K562 (cell line): ENCODE results near the gene COA6. TPM values are rescaled to one million over a fixed set of nuclear protein-coding genes. Genes with fewer than 3 reads are reported as not detected.

Experiments used
- DMBX1 ChIP-seq: fragments of 250-450 bp; sonication (Bioruptor Pico); IDR thresholded peaks from 2 replicates; pipeline ENCODE4 v1.8.0; 2022; ENCODE audit warnings: inconsistent platforms, mild to moderate bottlenecking, moderate library complexity, borderline replicate concordance
- FOSL1 ChIP-seq: fragments of 200-800 bp; sonication (Bioruptor generic); conservative IDR thresholded peaks from 2 replicates; pipeline ENCODE4 v1.6.1; 2016; ENCODE audit warnings: missing genetic modification characterization, missing compliant biosample characterization
- GATAD2B ChIP-seq: fragments of 450-650 bp; IDR thresholded peaks from 2 replicates; pipeline ENCODE4 v1.6.1; 2017; ENCODE audit warnings: mild to moderate bottlenecking, borderline replicate concordance
- LARP7 ChIP-seq: fragments of 450-650 bp; IDR thresholded peaks from 2 replicates; pipeline ENCODE4 v1.6.1; 2016
- LEF1 ChIP-seq: fragments of 450-650 bp; IDR thresholded peaks from 2 replicates; pipeline ENCODE4 v1.6.1; 2016; ENCODE audit warnings: mild to moderate bottlenecking
- RBBP5 ChIP-seq: fragments of 200-600 bp; sonication (generic); IDR thresholded peaks from 2 replicates; pipeline ENCODE4 v1.6.1; 2012; ENCODE audit warnings: borderline replicate concordance, mild to moderate bottlenecking, low read length, control low read depth, inconsistent platforms; ENCODE audit not compliant: insufficient read depth, poor library complexity, severe bottlenecking
- RBM34 ChIP-seq: fragments of 200-400 bp; formaldehyde crosslinking; IDR thresholded peaks from 2 replicates; pipeline ENCODE4 v1.6.1; 2018; ENCODE audit warnings: low read length, borderline replicate concordance; ENCODE audit not compliant: insufficient read depth
- RCOR1 ChIP-seq, 2 experiments: IDR thresholded peaks; 2 replicates each; pipeline ENCODE4 v1.6.1; 2012; ENCODE audit warnings: low read depth in 2 of 2, low read length in 2 of 2, borderline replicate concordance in 1 of 2, improper control_type of control experiment in 1 of 2
- REST ChIP-seq, 2 experiments: fragments of 450-650 bp; formaldehyde crosslinking in 1 of 2; IDR thresholded peaks; 2 replicates each; pipeline versions ENCODE4 v1.4.0 to v1.6.1; 2014 to 2020; ENCODE audit warnings: mild to moderate bottlenecking in 2 of 2, borderline replicate concordance in 1 of 2, low read depth in 1 of 2
- RNF2 ChIP-seq: sonication (generic); IDR thresholded peaks from 2 replicates; pipeline ENCODE4 v1.6.1; 2016
- SMAD4 ChIP-seq: fragments of 250-450 bp; sonication (Bioruptor Pico); conservative IDR thresholded peaks from 2 replicates; pipeline ENCODE4 v1.8.0; 2021; ENCODE audit warnings: inconsistent platforms, mild to moderate bottlenecking, moderate library complexity
- SMARCE1 ChIP-seq: fragments of 450-650 bp; IDR thresholded peaks from 2 replicates; pipeline ENCODE4 v1.7.1; 2016; ENCODE audit warnings: mild to moderate bottlenecking
- TCF15 ChIP-seq: fragments of 250-450 bp; sonication (Bioruptor Pico); IDR thresholded peaks from 2 replicates; pipeline ENCODE4 v1.8.0; 2022; ENCODE audit warnings: moderate library complexity, mild to moderate bottlenecking, inconsistent platforms
- TCFL5 ChIP-seq: fragments of 250-450 bp; sonication (Bioruptor Pico); conservative IDR thresholded peaks from 2 replicates; pipeline ENCODE4 v1.6.1; 2021; ENCODE audit warnings: mild to moderate bottlenecking, moderate library complexity, matching md5 sums
- ZKSCAN1 ChIP-seq: fragments of 150-350 bp; IDR thresholded peaks from 2 replicates; pipeline ENCODE4 v1.6.1; 2016; ENCODE audit warnings: low read depth, low read length
- ZNF23 ChIP-seq: fragments of 250-450 bp; sonication (Bioruptor Pico); IDR thresholded peaks from 2 replicates; pipeline ENCODE4 v1.4.0; 2020; ENCODE audit warnings: mild to moderate bottlenecking
- ZNF311 ChIP-seq: fragments of 250-450 bp; sonication (Bioruptor Pico); IDR thresholded peaks from 2 replicates; pipeline ENCODE4 v1.4.0; 2020; ENCODE audit warnings: mild to moderate bottlenecking, moderate library complexity
- ZNF589 ChIP-seq: fragments of 200-800 bp; sonication (Bioruptor generic); IDR thresholded peaks from 2 replicates; pipeline ENCODE4 v1.6.1; 2016; ENCODE audit warnings: low read depth, missing genetic modification characterization, missing compliant biosample characterization
- polyA plus RNA-seq, 8 experiments: library from polyadenylated mRNA; depleted of rRNA in 4 of 8; stranded (reverse) in 5 of 8; unstranded in 3 of 8; fragments of >200 nt; fragmentation: Nextera tagmentation in 2 of 8; fragmentation: Illumina TruSeq in 1 of 8; extraction: Ambion mirVana in 2 of 8; extraction: Trizol in 1 of 8; gene quantifications; 2 replicates each; pipeline versions ENCODE4 v1.2.1 to v1.2.3, GENCODE V29; 2011 to 2014; ENCODE audit warnings: inconsistent platforms in 1 of 8, missing spikeins in 1 of 8
- total RNA-seq, 7 experiments: library from RNA; depleted of rRNA in 6 of 7; stranded (reverse); fragments of >200 nt in 6 of 7; fragmentation: Illumina TruSeq in 2 of 7; extraction: Trizol in 2 of 7; gene quantifications; 2 replicates each; pipeline versions ENCODE4 v1.2.1 to v1.2.3, GENCODE V29; 2011 to 2021; ENCODE audit warnings: low replicate concordance in 1 of 7
- TF ChIP-seq, protein P1 (sequence below): fragments of 450-650 bp; formaldehyde crosslinking; IDR thresholded peaks from 2 replicates; pipeline ENCODE4 v1.4.0; 2020; ENCODE audit warnings: mild to moderate bottlenecking, moderate library complexity

The COA6 gene
- total and polyA plus RNA-seq, 9 of the 15 experiments (the other 6 are each of a cell fraction or from before 2014, with no cell fraction given) = 77.7 to 187 (median 134) TPM

GRCh38 chr1:234361102-234361603, 12.1 kb upstream of the COA6 start (continued):
- TF ChIP-seq TCF15 (CRISPR knock-in tag) (peak; percentile 54; the same call in 1 of the 2 replicates), SMAD4 (CRISPR knock-in tag) (peak; percentile 88), DMBX1 (CRISPR knock-in tag) (peak; percentile 94), LEF1 (peak; percentile 85; the same call in 1 of the 2 replicates), RBM34 (no peak), GATAD2B (0 out of 2 replicates have a peak, but pooled peaks have one; percentile 24), ZNF311 (CRISPR knock-in tag) (peak; percentile 73; the same call in 1 of the 2 replicates), ZNF589 (CRISPR knock-in tag) (peak; percentile 82), TCFL5 (peak; percentile 53; the same call in 1 of the 2 replicates), FOSL1 (tag) (peak; percentile 38; the same call in 1 of the 2 replicates), RBBP5 (no peak), RCOR1 (IDR thresholded peaks at IDR 0.05; ENCODE audit: borderline replicate concordance in 1 of 2, low read depth in 2 of 2, low read length in 2 of 2) (peak in 1 of 2 experiments; percentile 32; a peak in 1 of 4 replicates), RNF2 (peak; percentile 57; the same call in 1 of the 2 replicates), REST (IDR thresholded peaks at IDR 0.05; ENCODE audit: borderline replicate concordance) (0 out of 2 replicates have a peak, but pooled peaks have one; percentile 3), REST (CRISPR knock-in tag; IDR thresholded peaks at IDR 0.05; ENCODE audit: low read depth) (no peak), LARP7 (no peak), ZNF23 (CRISPR knock-in tag) (0 out of 2 replicates have a peak, but pooled peaks have one; percentile 0), ZKSCAN1 (no peak), SMARCE1 (0 out of 2 replicates have a peak, but pooled peaks have one; percentile 14)
- TF ChIP-seq, protein P1, sequence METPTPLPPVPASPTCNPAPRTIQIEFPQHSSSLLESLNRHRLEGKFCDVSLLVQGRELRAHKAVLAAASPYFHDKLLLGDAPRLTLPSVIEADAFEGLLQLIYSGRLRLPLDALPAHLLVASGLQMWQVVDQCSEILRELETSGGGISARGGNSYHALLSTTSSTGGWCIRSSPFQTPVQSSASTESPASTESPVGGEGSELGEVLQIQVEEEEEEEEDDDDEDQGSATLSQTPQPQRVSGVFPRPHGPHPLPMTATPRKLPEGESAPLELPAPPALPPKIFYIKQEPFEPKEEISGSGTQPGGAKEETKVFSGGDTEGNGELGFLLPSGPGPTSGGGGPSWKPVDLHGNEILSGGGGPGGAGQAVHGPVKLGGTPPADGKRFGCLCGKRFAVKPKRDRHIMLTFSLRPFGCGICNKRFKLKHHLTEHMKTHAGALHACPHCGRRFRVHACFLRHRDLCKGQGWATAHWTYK (CRISPR knock-in tag) = peak; percentile 83
